Measurements from ENCODE around the gene IRGC. TPM values are rescaled to one million over a fixed set of nuclear protein-coding genes. Genes with fewer than 3 reads are reported as not detected.

Gene IRGC
- total RNA-seq, 4 donors from 2014 or later, result not detected

GRCh38 chr19:43718627-43719377 is 2.9 kb downstream of the IRGC start:
- intact Hi-C loops (cut with DNase I), result no loop called here

GRCh38 chr19:43719378-43719868 is 3.5 kb downstream of the IRGC start:
- Histone ChIP-seq H3K27ac (no peak overlapping the region), H3K4me3 (no peak overlapping the region), H3K9me3 (no peaks in the 10 kb centered on the region), H3K27me3 (peaks cover 0 to 19% (median 0%) of the 10 kb centered on the region in 4 donors), H3K4me1 (no peaks in the 10 kb centered on the region), H3K36me3 (no peaks in the 10 kb centered on the region)
- intact Hi-C loops (cut with DNase I), result no loop called here
- WGBS, 2 donors, result 29 to 92% methylated on average over 1 to 16 of the region's 37 CpGs
- DNase-seq, result no peak
- no peak for TF ChIP-seq CTCF (IDR thresholded peaks at IDR 0.05)
- TF ChIP-seq POLR2A (IDR thresholded peaks at IDR 0.05), result no peak

More at GRCh38 chr19:43718627-43719377, 2.9 kb downstream of the IRGC start:
- H3K27ac ChIP-seq, result no peak overlapping the region
- no peak for TF ChIP-seq POLR2A (IDR thresholded peaks at IDR 0.05)
- no peak for TF ChIP-seq CTCF (IDR thresholded peaks at IDR 0.05)
- no peaks in the 10 kb centered on the region for H3K36me3 ChIP-seq
- no peak for DNase-seq
- no peaks in the 10 kb centered on the region for H3K9me3 ChIP-seq
- no peaks in the 10 kb centered on the region for H3K4me1 ChIP-seq
- 87 to 96% methylated on average over 5 to 10 of the region's 60 CpGs for WGBS, 2 donors
- H3K27me3 ChIP-seq, result peaks cover 0 to 19% (median 0%) of the 10 kb centered on the region in 4 donors
- no peak overlapping the region for H3K4me3 ChIP-seq

- Histone ChIP-seq H3K9me3 (no peaks in the 10 kb centered on the region), H3K27me3 (peaks cover 0 to 19% (median 0%) of the 10 kb centered on the region in 4 donors), H3K27ac (no peak overlapping the region), H3K36me3 (no peaks in the 10 kb centered on the region), H3K4me1 (no peaks in the 10 kb centered on the region), H3K4me3 (no peak overlapping the region)
- 32 to 38% methylated on average over 4 to 5 of the region's 5 CpGs for WGBS, 2 donors
- intact Hi-C loops (cut with DNase I), result no loop called here
- TF ChIP-seq CTCF (IDR thresholded peaks at IDR 0.05) (no peak), POLR2A (IDR thresholded peaks at IDR 0.05) (no peak)
- no peak for DNase-seq
These were observed 4.0 kb downstream of the IRGC start for GRCh38 chr19:43719918-43720317.

- WGBS, 2 donors, result 80% methylated on average over 9 to 10 of the region's 10 CpGs
- intact Hi-C loops (cut with DNase I), result no loop called here
- Histone ChIP-seq H3K4me3 (no peak overlapping the region), H3K36me3 (no peaks in the 10 kb centered on the region), H3K27ac (no peak overlapping the region), H3K4me1 (no peaks in the 10 kb centered on the region), H3K9me3 (no peaks in the 10 kb centered on the region), H3K27me3 (peaks cover 0 to 19% (median 0%) of the 10 kb centered on the region in 4 donors)
- TF ChIP-seq CTCF (IDR thresholded peaks at IDR 0.05) (no peak), POLR2A (IDR thresholded peaks at IDR 0.05) (no peak)
- no peak for DNase-seq
These were observed 5.1 kb downstream of the IRGC start for GRCh38 chr19:43720936-43721335.

- Histone ChIP-seq H3K27ac (no peak overlapping the region), H3K9me3 (no peaks in the 10 kb centered on the region), H3K36me3 (no peaks in the 10 kb centered on the region), H3K4me3 (no peak overlapping the region), H3K27me3 (peaks cover 0 to 19% (median 0%) of the 10 kb centered on the region in 4 donors), H3K4me1 (no peaks in the 10 kb centered on the region)
- intact Hi-C loops (cut with DNase I), result no loop called here
- no peak for DNase-seq
- 69 to 92% methylated on average over 5 of the region's 5 CpGs for WGBS, 2 donors
- TF ChIP-seq POLR2A (IDR thresholded peaks at IDR 0.05), result no peak
- no peak for TF ChIP-seq CTCF (IDR thresholded peaks at IDR 0.05)
These were observed 5.7 kb downstream of the IRGC start for GRCh38 chr19:43721469-43722048.

Measured in esophagus squamous epithelium (tissue), 5 donors.